ENCODE measurements around the gene PTN. TPM values are rescaled to one million over a fixed set of nuclear protein-coding genes. Genes with fewer than 3 reads are reported as not detected.

PTN gene
- total RNA-seq, 1 donor from 2014 or later, result 11.1 TPM

- no peaks in the 10 kb centered on the region for H4K20me1 ChIP-seq (ENCODE audit: insufficient read depth, low read length)
- H3K4me2 ChIP-seq (ENCODE audit: low read length), result no peak overlapping the region
- TF ChIP-seq EZH2 (IDR thresholded peaks at IDR 0.05; ENCODE audit: insufficient read depth, low read length) (no peak), CTCF (IDR thresholded peaks at IDR 0.05; ENCODE audit: insufficient read depth, low read depth, low read length) (no peak)
- Mint-ChIP-seq H3K4me3 (ENCODE audit: unreplicated experiment) (no peak overlapping the region), H3K9me3 (ENCODE audit: unreplicated experiment) (no peaks in the 10 kb centered on the region), H3K27me3 (ENCODE audit: low read depth, unreplicated experiment) (no peaks in the 10 kb centered on the region), H3K36me3 (ENCODE audit: low read depth, unreplicated experiment) (no peaks in the 10 kb centered on the region), H3K27ac (ENCODE audit: unreplicated experiment) (no peak overlapping the region), H3K4me1 (ENCODE audit: low read depth, unreplicated experiment) (no peaks in the 10 kb centered on the region)
- DNase-seq (ENCODE audit: low read depth), result no peak
- no peak for FAIRE-seq
- no peaks in the 10 kb centered on the region for H3K36me3 ChIP-seq (ENCODE audit: insufficient read depth, low read length)
- no peak overlapping the region for H2AFZ ChIP-seq (ENCODE audit: low read depth, low read length)
- H3K9ac ChIP-seq (ENCODE audit: low read length), result no peak overlapping the region
- H3K27ac ChIP-seq (ENCODE audit: low read depth, low read length), result no peak overlapping the region
- no peaks in the 10 kb centered on the region for H3K9me3 ChIP-seq (ENCODE audit: insufficient read depth, low read depth, low read length)
- no peaks in the 10 kb centered on the region for H3K4me1 ChIP-seq (ENCODE audit: insufficient read depth, low read length)
- H3K4me3 ChIP-seq (ENCODE audit: insufficient read depth, low read depth, low read length), result no peak overlapping the region
- no peaks in the 10 kb centered on the region for H3K79me2 ChIP-seq (ENCODE audit: insufficient read depth, low read length)
- no peaks in the 10 kb centered on the region for H3K27me3 ChIP-seq (ENCODE audit: insufficient read depth, low read length)
These were observed 108.1 kb downstream of the PTN start for GRCh38 chr7:137235434-137235833.

- H3K79me2 ChIP-seq (ENCODE audit: insufficient read depth, low read length), result no peaks in the 10 kb centered on the region
- no peak for DNase-seq (ENCODE audit: low read depth)
- H3K36me3 Mint-ChIP-seq (ENCODE audit: low read depth, unreplicated experiment), result no peaks in the 10 kb centered on the region
- no peak overlapping the region for H3K4me2 ChIP-seq (ENCODE audit: low read length)
- H3K27ac ChIP-seq (ENCODE audit: low read depth, low read length), result no peak overlapping the region
- no peak overlapping the region for H3K9ac ChIP-seq (ENCODE audit: low read length)
- no peaks in the 10 kb centered on the region for H3K27me3 Mint-ChIP-seq (ENCODE audit: low read depth, unreplicated experiment)
- no peaks in the 10 kb centered on the region for H3K4me1 Mint-ChIP-seq (ENCODE audit: low read depth, unreplicated experiment)
- no peaks in the 10 kb centered on the region for H3K9me3 Mint-ChIP-seq (ENCODE audit: unreplicated experiment)
- TF ChIP-seq EZH2 (IDR thresholded peaks at IDR 0.05; ENCODE audit: insufficient read depth, low read length) (no peak), CTCF (IDR thresholded peaks at IDR 0.05; ENCODE audit: insufficient read depth, low read depth, low read length) (no peak)
- H3K9me3 ChIP-seq (ENCODE audit: insufficient read depth, low read depth, low read length), result no peaks in the 10 kb centered on the region
- no peaks in the 10 kb centered on the region for H4K20me1 ChIP-seq (ENCODE audit: insufficient read depth, low read length)
- no peaks in the 10 kb centered on the region for H3K36me3 ChIP-seq (ENCODE audit: insufficient read depth, low read length)
- no peaks in the 10 kb centered on the region for H3K27me3 ChIP-seq (ENCODE audit: insufficient read depth, low read length)
- H3K27ac Mint-ChIP-seq (ENCODE audit: unreplicated experiment), result no peak overlapping the region
- FAIRE-seq, result no peak
- H3K4me3 ChIP-seq (ENCODE audit: insufficient read depth, low read depth, low read length), result no peak overlapping the region
- H3K4me1 ChIP-seq (ENCODE audit: insufficient read depth, low read length), result no peaks in the 10 kb centered on the region
- no peak overlapping the region for H3K4me3 Mint-ChIP-seq (ENCODE audit: unreplicated experiment)
- H2AFZ ChIP-seq (ENCODE audit: low read depth, low read length), result no peak overlapping the region
These were observed 112.4 kb downstream of the PTN start for GRCh38 chr7:137231167-137231566.

- Histone ChIP-seq H4K20me1 (ENCODE audit: insufficient read depth, low read length) (no peaks in the 10 kb centered on the region), H3K27ac (ENCODE audit: low read depth, low read length) (no peak overlapping the region), H3K27me3 (ENCODE audit: insufficient read depth, low read length) (no peaks in the 10 kb centered on the region), H3K9me3 (ENCODE audit: insufficient read depth, low read depth, low read length) (no peaks in the 10 kb centered on the region), H3K4me3 (ENCODE audit: insufficient read depth, low read depth, low read length) (no peak overlapping the region), H2AFZ (ENCODE audit: low read depth, low read length) (no peak overlapping the region), H3K9ac (ENCODE audit: low read length) (no peak overlapping the region), H3K79me2 (ENCODE audit: insufficient read depth, low read length) (no peaks in the 10 kb centered on the region), H3K4me2 (ENCODE audit: low read length) (no peak overlapping the region), H3K36me3 (ENCODE audit: insufficient read depth, low read length) (no peaks in the 10 kb centered on the region), H3K4me1 (ENCODE audit: insufficient read depth, low read length) (no peaks in the 10 kb centered on the region)
- H3K4me1 Mint-ChIP-seq (ENCODE audit: low read depth, unreplicated experiment), result no peaks in the 10 kb centered on the region
- H3K4me3 Mint-ChIP-seq (ENCODE audit: unreplicated experiment), result no peak overlapping the region
- H3K27me3 Mint-ChIP-seq (ENCODE audit: low read depth, unreplicated experiment), result no peaks in the 10 kb centered on the region
- H3K27ac Mint-ChIP-seq (ENCODE audit: unreplicated experiment), result no peak overlapping the region
- H3K9me3 Mint-ChIP-seq (ENCODE audit: unreplicated experiment), result no peaks in the 10 kb centered on the region
- no peaks in the 10 kb centered on the region for H3K36me3 Mint-ChIP-seq (ENCODE audit: low read depth, unreplicated experiment)
- no peak for TF ChIP-seq EZH2 (IDR thresholded peaks at IDR 0.05; ENCODE audit: insufficient read depth, low read length)
- DNase-seq (ENCODE audit: low read depth) (no peak), FAIRE-seq (no peak)
These were observed 122.1 kb downstream of the PTN start for GRCh38 chr7:137221467-137221866.
